GM19351 (cell line): ENCODE results near the gene IL33.
A peak's percentile ranks its signal among the peaks of the same experiment; 100 is the strongest.

Experiments
- ATAC-seq: cut with Tn5 transposase; IDR thresholded peaks from one replicate; pipeline ENCODE4 v1.9.1; 2021; ENCODE audit warnings: mild to moderate bottlenecking, moderate library complexity; ENCODE audit not compliant: unreplicated experiment

The IL33 gene

GRCh38 chr9:6216002-6216401 is 395 bp downstream of the IL33 start:
- ATAC-seq, result no peak

GRCh38 chr9:6216951-6217350 is 1.3 kb downstream of the IL33 start:
- no peak for ATAC-seq

GRCh38 chr9:6218099-6218502 is 2.5 kb downstream of the IL33 start:
- ATAC-seq, result no peak

- ATAC-seq, result no peak
Observed at GRCh38 chr9:6219040-6219439, 3.4 kb downstream of the IL33 start.

GRCh38 chr9:6219981-6220380 is 4.4 kb downstream of the IL33 start:
- ATAC-seq, result no peak

GRCh38 chr9:6224393-6225154 is 9.0 kb downstream of the IL33 start:
- no peak for ATAC-seq

- no peak for ATAC-seq
Observed at GRCh38 chr9:6226696-6227095, 11.1 kb downstream of the IL33 start.

GRCh38 chr9:6229186-6229585 is 13.6 kb downstream of the IL33 start:
- no peak for ATAC-seq

GRCh38 chr9:6229619-6230018 is 14.0 kb downstream of the IL33 start:
- ATAC-seq, result no peak

GRCh38 chr9:6230037-6230780 is 14.6 kb downstream of the IL33 start:
- no peak for ATAC-seq

GRCh38 chr9:6232336-6232945 is 16.8 kb downstream of the IL33 start:
- no peak for ATAC-seq

GRCh38 chr9:6234014-6234413 is 18.4 kb downstream of the IL33 start:
- ATAC-seq, result no peak

GRCh38 chr9:6237267-6237666 is 21.7 kb downstream of the IL33 start:
- no peak for ATAC-seq

GRCh38 chr9:6239048-6239461 is 23.4 kb downstream of the IL33 start:
- no peak for ATAC-seq

- ATAC-seq, result no peak
Observed at GRCh38 chr9:6239694-6240093, 24.1 kb downstream of the IL33 start.

- peak; percentile 94 for ATAC-seq
Observed at GRCh38 chr9:6243746-6244145, 28.1 kb downstream of the IL33 start.

GRCh38 chr9:6247266-6247665 is 31.7 kb downstream of the IL33 start:
- ATAC-seq, result no peak

GRCh38 chr9:6268826-6269397 is 53.3 kb downstream of the IL33 start:
- ATAC-seq, result no peak

GRCh38 chr9:6270896-6271295 is 55.3 kb downstream of the IL33 start:
- ATAC-seq, result no peak

GRCh38 chr9:6271508-6272228 is 56.1 kb downstream of the IL33 start:
- no peak for ATAC-seq

- no peak for ATAC-seq
Observed at GRCh38 chr9:6272229-6272598, 56.6 kb downstream of the IL33 start.
